DOHH2 (cell line): ENCODE results near the gene PALM3.

Experiments used
- H3F3A ChIP-seq: fragments of 200-600 bp; sonication (generic), shearing (Covaris generic); 2 replicates; pipeline ENCODE4 v1.6.0; 2016; ENCODE audit warnings: antibody characterized with exemption, mild to moderate bottlenecking; ENCODE audit not compliant: control insufficient read depth, insufficient read depth
- H3K27ac ChIP-seq: fragments of 200-600 bp; sonication (generic); 2 replicates; pipeline ENCODE4 v1.5.1; 2014; ENCODE audit warnings: low read depth, mild to moderate bottlenecking, low read length, moderate library complexity
- H3K27me3 ChIP-seq: fragments of 200-600 bp; sonication (generic); 2 replicates; pipeline ENCODE4 v1.6.1; 2014; ENCODE audit warnings: mild to moderate bottlenecking, low read length, mixed read lengths; ENCODE audit not compliant: control insufficient read depth
- H3K36me3 ChIP-seq: fragments of 200-600 bp; sonication (generic); 2 replicates; pipeline ENCODE4 v1.6.1; 2014; ENCODE audit warnings: mild to moderate bottlenecking, low read length, moderate library complexity, mixed read lengths; ENCODE audit not compliant: control insufficient read depth
- H3K4me1 ChIP-seq: fragments of 200-600 bp; sonication (generic); 2 replicates; pipeline ENCODE4 v1.6.1; 2014; ENCODE audit warnings: mild to moderate bottlenecking, low read length, mixed read lengths; ENCODE audit not compliant: control insufficient read depth
- H3K4me2 ChIP-seq: fragments of 200-600 bp; sonication (generic); 2 replicates; pipeline ENCODE4 v1.6.0; 2014; ENCODE audit warnings: mild to moderate bottlenecking, low read length, moderate library complexity
- H3K4me3 ChIP-seq: fragments of 200-600 bp; sonication (generic); 2 replicates; pipeline ENCODE4 v1.5.1; 2014; ENCODE audit warnings: mild to moderate bottlenecking, low read length, mixed read lengths
- H3K79me2 ChIP-seq: fragments of 200-600 bp; sonication (generic); 2 replicates; pipeline ENCODE4 v1.6.1; 2014; ENCODE audit warnings: mild to moderate bottlenecking, low read length, mixed read lengths; ENCODE audit not compliant: control insufficient read depth
- H3K9me2 ChIP-seq: fragments of 200-600 bp; sonication (generic); replicated peaks from 2 replicates; pipeline ENCODE4 v1.6.1; 2014; ENCODE audit warnings: mild to moderate bottlenecking, low read length, mixed read lengths; ENCODE audit not compliant: control insufficient read depth
- H3K9me3 ChIP-seq: fragments of 200-600 bp; sonication (generic); 2 replicates; pipeline ENCODE4 v1.6.1; 2014; ENCODE audit warnings: antibody characterized with exemption, low read length, mixed read lengths; ENCODE audit not compliant: control insufficient read depth, insufficient read depth
- H4K20me1 ChIP-seq: fragments of 200-600 bp; sonication (generic); 2 replicates; pipeline ENCODE4 v1.6.0; 2014; ENCODE audit warnings: low read depth, mild to moderate bottlenecking, antibody characterized with exemption, low read length, moderate library complexity; ENCODE audit not compliant: control insufficient read depth, insufficient read depth
- CTCF ChIP-seq: fragments of 200-600 bp; sonication (generic); IDR thresholded peaks from one replicate; pipeline ENCODE4 v1.5.1; 2014; ENCODE audit warnings: antibody characterized with exemption, mild to moderate bottlenecking, low read depth, low read length; ENCODE audit not compliant: poor library complexity, severe bottlenecking
- EZH2phosphoT487 ChIP-seq: fragments of 200-600 bp; sonication (generic); IDR thresholded peaks from 2 replicates; pipeline ENCODE4 v1.6.1; 2017; ENCODE audit warnings: borderline replicate concordance, mild to moderate bottlenecking, antibody characterized with exemption, low read length, moderate library complexity, mixed read lengths

Gene PALM3

GRCh38 chr19:14019100-14019499 lies 42.8 kb downstream of the PALM3 start:
- H3K9me2 ChIP-seq: no peaks in the 10 kb centered on the region
- peak overlapping the region; percentile 50 for H3K4me2 ChIP-seq
- no peaks in the 10 kb centered on the region for H4K20me1 ChIP-seq
- no peaks in the 10 kb centered on the region for H3K27me3 ChIP-seq
- no peaks in the 10 kb centered on the region for H3K79me2 ChIP-seq
- H3K36me3 ChIP-seq: no peaks in the 10 kb centered on the region
- peak overlapping the region; percentile 80 for H3K27ac ChIP-seq
- TF ChIP-seq CTCF: no peak
- no peak for TF ChIP-seq EZH2phosphoT487
- H3K4me1 ChIP-seq: peaks cover 76% of the 10 kb centered on the region
- H3K9me3 ChIP-seq: no peaks in the 10 kb centered on the region
- H3F3A ChIP-seq: peaks cover 28% of the 10 kb centered on the region
- H3K4me3 ChIP-seq: peak overlapping the region; percentile 25; the same call in 1 of the 2 replicates

GRCh38 chr19:14015524-14016035 lies 46.3 kb downstream of the PALM3 start:
- H3K9me2 ChIP-seq: no peaks in the 10 kb centered on the region
- H3K4me2 ChIP-seq: peak overlapping the region; percentile 95
- H3K36me3 ChIP-seq: no peaks in the 10 kb centered on the region
- TF ChIP-seq EZH2phosphoT487 (no peak), CTCF (no peak)
- no peaks in the 10 kb centered on the region for H3K27me3 ChIP-seq
- no peaks in the 10 kb centered on the region for H3K79me2 ChIP-seq
- peak overlapping the region; percentile 69 for H3K4me3 ChIP-seq
- H3K9me3 ChIP-seq: no peaks in the 10 kb centered on the region
- peaks cover 62% of the 10 kb centered on the region for H3K4me1 ChIP-seq
- peak overlapping the region; percentile 74 for H3K27ac ChIP-seq
- H3F3A ChIP-seq: peaks cover 23% of the 10 kb centered on the region
- H4K20me1 ChIP-seq: no peaks in the 10 kb centered on the region

GRCh38 chr19:14012378-14012915 lies 49.4 kb downstream of the PALM3 start:
- no peaks in the 10 kb centered on the region for H3K27me3 ChIP-seq
- peaks cover 48% of the 10 kb centered on the region for H3K4me1 ChIP-seq

More at GRCh38 chr19:14012378-14012915, 49.4 kb downstream of the PALM3 start:
- H3K36me3 ChIP-seq: no peaks in the 10 kb centered on the region
- peaks cover 13% of the 10 kb centered on the region for H3F3A ChIP-seq
- H3K79me2 ChIP-seq: no peaks in the 10 kb centered on the region
- H3K9me3 ChIP-seq: no peaks in the 10 kb centered on the region
- TF ChIP-seq CTCF (no peak), EZH2phosphoT487 (no peak)
- H3K4me2 ChIP-seq: peak overlapping the region; percentile 28
- no peak overlapping the region for H3K27ac ChIP-seq
- no peak overlapping the region for H3K4me3 ChIP-seq
- H4K20me1 ChIP-seq: no peaks in the 10 kb centered on the region
- H3K9me2 ChIP-seq: no peaks in the 10 kb centered on the region
